DMS 273 (cell line): Measurements from ENCODE around the gene BTBD16.

Experiments
- DNase-seq: peaks from one replicate; lab custom pipeline; 2025; ENCODE audit not compliant: unreplicated experiment; lab: John Stamatoyannopoulos, UW

The BTBD16 gene

DNA sequence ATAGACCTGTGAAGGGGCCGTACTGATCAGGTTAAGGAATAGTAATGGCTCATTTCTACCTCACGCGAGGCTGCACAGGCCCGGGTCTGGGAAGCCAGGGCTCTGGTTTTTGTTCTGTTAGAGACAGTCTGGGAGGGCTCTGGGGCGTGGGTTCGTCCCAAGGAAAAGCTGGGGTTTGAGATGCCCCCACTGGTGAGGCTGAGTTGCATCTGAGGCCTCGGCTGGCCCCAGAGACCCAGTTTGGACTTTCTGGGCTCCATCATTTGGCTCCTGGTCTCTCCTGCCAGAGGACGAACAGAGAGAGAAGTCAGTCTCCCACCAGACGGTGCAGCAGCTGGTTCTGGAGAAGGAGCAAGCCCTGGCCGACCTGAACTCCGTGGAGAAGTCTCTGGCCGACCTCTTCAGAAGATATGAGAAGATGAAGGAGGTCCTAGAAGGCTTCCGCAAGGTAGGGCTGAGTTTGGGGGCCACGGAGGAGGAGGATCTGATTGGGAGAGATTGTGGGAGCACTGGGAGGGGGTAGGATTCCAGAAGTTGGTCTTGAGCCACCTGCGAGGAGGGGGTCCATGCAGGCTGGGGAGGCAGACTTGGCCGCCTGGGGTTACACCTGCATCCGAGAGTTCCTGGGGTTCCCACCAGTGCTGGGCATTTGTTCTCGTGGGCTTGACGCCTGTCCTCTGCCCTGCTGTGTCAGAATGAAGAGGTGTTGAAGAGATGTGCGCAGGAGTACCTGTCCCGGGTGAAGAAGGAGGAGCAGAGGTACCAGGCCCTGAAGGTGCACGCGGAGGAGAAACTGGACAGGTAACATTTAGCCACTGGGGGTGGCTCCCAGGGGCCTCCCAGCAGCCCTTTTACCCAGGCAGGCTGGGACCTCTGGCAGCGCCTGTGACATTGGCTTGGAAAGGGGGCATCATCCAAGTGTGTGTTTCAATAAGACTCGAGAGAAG is 22.5 kb upstream of the BTBD16 start:
- DNase-seq, result no peak

GRCh38 chr10:122249303-122249850 is 21.7 kb upstream of the BTBD16 start:
- DNase-seq, result no peak

DNA sequence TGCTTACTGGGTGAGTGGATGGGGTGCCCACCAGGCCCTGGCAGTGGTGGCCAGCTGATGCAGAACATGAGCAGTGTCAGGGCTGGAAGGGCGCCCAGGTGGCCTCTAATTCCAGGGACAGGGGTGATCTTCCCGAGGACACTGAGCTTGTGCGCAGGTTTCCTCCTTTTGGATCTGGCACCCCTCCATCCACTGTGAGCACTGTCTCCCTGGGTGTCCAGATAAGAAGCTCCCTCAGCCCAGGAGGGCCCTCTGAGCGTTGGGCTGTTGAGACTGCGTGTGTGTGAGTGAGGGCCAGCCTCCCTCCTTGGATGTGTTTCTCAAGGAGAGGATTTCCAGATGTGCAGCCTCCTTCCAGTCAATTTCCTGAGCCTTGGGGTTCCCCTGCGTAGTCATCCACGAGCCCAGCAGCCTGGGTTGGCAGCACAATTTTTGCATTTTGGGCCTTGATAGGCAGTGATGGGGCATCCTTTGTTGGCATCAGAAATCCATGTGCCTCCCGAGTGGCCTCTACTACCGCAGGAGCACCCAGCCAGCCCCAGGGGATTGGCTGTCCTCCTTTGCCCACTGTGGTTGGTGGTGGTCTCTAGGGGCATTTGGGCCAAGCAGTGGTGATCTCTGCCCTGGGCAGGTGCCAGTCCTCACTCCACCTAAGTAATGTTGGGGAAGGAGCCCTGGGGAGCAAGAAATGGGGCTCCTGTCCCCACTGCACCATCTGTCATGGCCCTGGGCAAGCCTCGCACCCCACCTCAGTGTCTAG is 20.9 kb upstream of the BTBD16 start:
- no peak for DNase-seq

DNA sequence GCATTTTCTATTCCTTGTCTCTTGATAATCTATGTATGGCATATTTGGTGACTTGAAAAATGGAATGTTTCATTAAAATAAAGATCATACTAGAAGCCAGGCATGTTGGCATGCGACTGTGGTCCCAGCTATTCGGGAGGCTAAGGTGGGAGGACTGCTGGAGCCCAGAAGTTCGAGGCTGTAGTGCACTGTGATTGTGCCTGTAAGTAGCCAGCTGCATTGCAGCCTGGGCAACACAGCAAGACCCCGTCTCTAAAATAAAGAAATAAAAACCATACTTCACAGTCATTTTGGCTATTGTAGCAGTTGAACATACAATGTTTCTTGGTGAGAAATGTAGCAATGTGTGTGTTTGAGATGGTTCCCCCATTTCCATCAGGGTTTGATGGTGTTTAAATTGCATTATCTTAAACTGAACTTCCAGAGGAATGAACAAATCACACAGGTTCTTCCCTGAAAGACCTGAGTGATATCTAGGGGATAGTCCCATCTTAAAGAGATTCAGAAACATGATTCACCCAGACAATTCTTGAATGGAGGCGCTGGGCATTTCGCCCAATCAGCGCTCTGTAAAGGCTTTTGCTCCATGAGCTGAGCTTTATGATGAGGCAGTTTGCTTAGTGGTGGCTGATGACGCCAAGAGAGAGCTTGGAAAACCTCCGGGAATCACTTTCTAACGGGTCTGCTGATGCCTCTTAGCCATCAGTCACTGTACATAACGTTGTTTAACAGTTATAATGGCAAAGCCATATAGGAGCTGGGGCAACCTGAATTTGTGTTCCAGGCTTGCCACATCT is 19.4 kb upstream of the BTBD16 start:
- DNase-seq, result no peak

GRCh38 chr10:122252805-122253204 is 18.3 kb upstream of the BTBD16 start:
- DNase-seq, result no peak

DNA sequence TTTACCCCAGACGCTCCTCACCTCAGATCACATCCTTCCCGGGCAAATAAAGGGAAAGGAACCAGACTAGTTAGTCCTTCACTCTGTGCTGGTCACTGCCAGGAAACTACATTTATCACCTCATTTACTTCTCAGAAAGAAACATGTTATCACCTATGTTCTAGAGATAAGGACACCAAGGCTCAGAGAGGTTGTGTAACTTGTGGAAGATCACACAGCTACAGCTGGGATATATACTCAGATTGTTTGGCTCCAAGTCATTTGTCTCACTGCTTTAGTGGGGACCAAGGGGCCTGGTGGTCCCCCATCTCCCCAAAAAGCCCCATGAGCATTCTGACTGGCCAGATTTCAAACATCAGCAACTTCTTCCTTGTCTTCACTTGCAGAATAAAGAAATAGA is 17.5 kb upstream of the BTBD16 start:
- DNase-seq, result no peak

GRCh38 chr10:122254831-122255230 is 16.3 kb upstream of the BTBD16 start:
- no peak for DNase-seq

DNA sequence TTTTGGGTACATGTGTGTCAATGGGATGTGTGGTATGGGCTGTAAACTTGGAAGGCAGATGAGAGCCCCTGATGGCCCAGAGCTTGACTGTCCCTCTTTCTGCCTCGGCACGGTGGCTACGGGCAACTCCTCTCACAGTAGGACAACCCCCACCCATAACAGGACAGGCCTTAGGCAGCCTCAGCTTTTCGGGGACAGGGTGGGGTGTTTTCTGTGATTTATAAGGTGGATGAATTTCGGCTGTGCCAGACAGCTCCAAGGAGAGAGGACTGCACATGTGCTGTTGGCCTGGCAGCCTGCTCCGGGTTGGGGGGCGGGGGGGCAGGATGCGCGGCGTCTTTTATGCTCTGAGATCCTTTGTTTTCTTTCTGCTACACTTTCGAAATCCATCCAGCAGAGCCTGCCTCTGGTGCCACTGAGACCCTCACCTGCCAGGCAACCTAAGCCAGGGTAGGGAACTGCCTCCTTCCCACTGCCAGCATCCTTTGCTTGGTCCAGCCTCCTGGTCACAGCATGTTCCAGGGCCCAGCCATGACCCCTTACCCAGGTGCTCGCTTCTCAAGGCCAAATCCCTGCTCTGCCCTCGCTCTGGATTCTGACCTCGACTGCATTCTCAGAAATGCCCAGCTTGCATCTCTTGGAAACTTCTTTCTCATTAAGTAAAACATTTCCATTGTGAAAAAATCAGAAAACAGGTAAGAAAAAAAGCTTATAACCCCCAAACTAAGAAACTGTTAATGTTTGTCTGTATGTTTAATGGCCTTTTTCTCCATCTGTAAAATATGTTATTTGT is 15.4 kb upstream of the BTBD16 start:
- no peak for DNase-seq

DNA sequence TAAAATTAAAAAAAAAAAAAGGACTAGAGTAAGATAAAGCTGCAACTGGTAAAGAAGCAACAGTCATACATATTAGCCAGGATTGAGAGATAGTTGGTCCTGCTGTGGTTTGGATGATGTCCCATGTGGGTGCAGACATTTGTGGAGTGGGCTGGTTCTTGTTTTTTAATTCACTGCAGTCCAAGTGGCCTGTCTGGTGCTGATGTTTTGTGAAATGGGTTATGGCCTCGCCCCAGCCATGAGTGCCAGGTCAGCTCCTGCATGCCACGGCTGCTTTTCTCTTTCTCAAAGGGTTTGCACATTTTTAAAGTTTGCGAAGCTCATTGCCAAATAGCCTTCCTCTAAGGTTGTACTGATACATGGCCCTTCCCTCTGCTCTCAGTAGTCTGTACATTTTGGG is 14.1 kb upstream of the BTBD16 start:
- no peak for DNase-seq

DNA sequence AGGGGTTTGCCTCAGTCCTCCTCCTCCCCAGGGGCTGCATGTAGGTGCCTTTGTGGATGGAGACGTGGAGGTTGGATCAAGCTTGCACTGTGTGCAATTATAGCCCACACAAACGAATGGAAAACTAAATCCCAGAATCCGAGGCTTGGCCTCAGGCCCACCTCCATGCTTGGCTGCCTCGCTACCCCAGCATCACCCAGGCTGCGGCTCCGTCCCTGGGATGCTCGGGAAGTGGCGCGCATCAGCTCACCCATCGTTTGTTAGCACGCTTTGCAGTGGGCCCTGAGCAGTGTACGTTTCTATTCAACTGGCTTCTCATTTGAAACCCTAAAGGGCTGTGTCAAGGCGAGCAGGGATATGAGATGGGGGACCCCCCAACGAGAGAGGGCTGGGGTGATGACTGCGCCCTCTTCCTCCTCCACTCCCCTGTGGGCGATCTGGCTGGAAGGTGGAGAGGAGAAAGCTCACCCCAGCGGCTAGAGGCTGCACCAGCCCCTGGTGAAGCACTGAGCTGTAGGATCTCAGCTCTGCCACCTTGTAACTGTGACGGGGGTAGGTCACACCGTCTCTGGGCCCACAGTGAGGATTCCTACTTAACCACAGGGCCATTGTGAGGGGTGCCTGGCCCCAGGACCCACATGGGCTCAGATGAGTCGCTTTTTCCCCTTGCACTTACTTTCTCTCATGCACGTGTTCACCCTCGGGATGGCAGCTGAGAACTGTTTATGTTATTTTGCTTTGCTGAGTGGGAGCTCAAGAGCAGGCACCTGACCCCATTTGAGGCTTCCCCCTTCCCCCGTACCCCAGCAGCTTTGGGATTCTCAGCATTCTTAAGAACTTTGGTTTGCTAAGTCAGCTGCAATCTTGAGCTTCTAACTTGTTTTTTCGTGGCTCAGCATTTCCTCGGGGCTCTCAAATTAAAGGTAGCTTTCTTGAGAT is 12.7 kb upstream of the BTBD16 start:
- no peak for DNase-seq

DNA sequence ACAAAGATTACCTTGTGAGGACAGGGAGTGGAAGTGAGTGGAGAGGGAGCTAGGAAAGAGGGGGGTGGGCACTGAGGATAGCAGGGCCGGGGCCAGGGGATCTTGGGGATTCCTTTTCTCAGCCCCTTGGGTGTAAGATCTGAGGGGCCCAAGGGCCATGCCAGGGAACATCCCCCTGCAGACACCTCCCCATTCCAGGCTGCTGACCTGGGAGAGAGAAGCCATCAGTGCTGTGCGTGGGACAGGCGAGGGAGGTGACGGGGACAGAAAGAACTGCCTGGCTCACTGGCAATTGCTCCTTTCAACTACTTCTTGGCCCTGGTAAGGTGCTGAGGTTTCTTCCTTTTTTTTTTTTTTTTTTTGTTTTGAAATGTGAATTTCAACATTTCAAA is 12.0 kb upstream of the BTBD16 start:
- no peak for DNase-seq

- no peak for DNase-seq
These were observed 9.5 kb upstream of the BTBD16 start for GRCh38 chr10:122261584-122261983.

DNA sequence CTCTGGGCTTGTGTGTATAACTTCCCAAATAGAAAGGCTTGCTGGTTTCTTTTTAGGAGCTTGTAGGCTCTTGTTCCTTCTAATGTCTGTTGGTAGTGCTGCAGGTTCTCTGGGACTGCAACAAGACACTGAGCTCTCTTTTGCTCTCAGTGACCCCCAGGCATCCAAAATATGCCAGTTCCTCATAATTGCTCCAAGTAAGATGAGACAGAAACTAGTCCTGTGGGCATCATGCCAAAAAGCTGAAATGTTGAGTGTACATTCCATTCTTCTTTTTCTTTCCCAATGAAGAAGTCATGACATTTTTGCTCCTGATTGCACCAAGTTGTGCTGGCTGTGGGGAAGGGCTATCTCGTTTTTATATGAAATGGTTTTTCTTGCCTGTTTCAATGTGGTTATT is 7.1 kb upstream of the BTBD16 start:
- no peak for DNase-seq

- no peak for DNase-seq
These were observed 6.7 kb upstream of the BTBD16 start for GRCh38 chr10:122264436-122264835.

- DNase-seq, result no peak
These were observed 6.2 kb upstream of the BTBD16 start for GRCh38 chr10:122264931-122265330.

GRCh38 chr10:122265896-122266295 is 5.2 kb upstream of the BTBD16 start:
- no peak for DNase-seq

GRCh38 chr10:122267849-122268737 is 3.0 kb upstream of the BTBD16 start:
- peak; percentile 57 for DNase-seq

DNA sequence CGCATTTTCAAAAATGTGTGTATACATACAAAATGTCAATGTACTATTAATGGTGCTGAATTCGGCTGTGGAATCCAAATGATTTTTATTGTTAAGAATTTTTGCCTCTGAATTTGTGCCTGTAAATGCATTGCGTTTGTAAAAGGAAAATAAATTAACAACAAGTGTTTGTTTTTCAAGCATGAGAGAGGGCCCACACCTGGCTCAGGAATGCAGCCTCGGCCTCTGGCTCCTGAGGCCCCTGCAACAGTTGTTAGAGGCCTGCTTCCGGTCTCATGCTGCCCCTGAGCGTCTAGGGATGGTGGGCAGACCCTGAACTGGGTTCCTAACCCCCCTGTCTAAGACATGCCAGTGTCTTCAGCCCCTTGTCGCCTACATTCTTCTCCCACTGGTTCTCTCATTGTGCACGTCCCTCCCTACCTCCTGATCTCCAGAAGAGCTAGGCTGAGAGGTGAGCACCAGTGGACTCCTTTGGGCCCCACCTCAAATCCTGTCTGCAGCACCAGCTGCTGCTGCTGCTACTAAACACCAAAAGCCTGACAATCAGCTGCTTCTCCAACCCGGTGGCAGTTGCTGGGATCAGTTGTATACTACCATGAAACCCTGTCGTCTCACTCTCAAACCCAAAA is 1.9 kb upstream of the BTBD16 start:
- DNase-seq, result no peak
